GM19397 (cell line): Measurements from ENCODE around the gene SPDEF.

Experiments used
- ATAC-seq: cut with Tn5 transposase; IDR thresholded peaks from one replicate; pipeline ENCODE4 v1.9.1; 2021; ENCODE audit warnings: mild to moderate bottlenecking, moderate library complexity; ENCODE audit not compliant: unreplicated experiment

SPDEF gene

GRCh38 chr6:34490390-34491090 lies 65.6 kb downstream of the SPDEF start:
- no peak for ATAC-seq

DNA sequence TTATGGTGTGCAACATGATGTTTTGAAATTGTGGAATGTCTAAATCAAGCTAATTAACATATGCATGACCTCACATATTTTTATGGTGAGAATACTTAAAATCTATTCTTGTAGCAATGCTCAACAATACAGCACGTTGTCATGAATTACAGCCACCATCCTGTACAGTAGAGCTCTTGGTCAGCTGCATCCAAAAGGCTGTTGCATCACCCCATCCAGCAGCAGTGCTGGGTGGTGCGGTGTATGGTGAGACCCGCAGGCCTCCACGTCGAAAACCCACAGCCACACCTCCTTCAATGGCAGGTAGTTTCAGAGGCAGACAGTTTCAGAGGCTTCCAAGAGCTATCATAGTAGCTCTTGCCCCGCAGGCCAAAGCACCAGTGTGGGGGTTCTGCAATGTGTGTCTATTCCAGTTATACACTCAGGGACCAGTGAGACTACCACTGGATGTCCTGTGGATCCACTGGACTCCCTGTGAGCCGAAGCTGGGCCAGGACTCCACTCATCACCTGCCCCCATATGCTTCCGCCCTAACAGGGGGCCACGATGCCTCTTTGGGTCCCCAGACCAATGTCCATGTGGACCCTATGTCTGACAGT lies 66.8 kb downstream of the SPDEF start:
- no peak for ATAC-seq
